Stimulated activated CD8-positive, alpha-beta memory T cell treated with anti-CD3 and anti-CD28 coated beads, Interleukin-12 subunit alpha, Interleukin-12 subunit beta, amount 100 ng/mL, for 24 hours (primary cell): ENCODE results near the gene RWDD1.

ENCODE experiments used
- DNase-seq: peaks from one replicate; pipeline ENCODE4 v3.0.0-alpha.2; 2020; ENCODE audit errors: extremely low read depth

Gene RWDD1

DNA sequence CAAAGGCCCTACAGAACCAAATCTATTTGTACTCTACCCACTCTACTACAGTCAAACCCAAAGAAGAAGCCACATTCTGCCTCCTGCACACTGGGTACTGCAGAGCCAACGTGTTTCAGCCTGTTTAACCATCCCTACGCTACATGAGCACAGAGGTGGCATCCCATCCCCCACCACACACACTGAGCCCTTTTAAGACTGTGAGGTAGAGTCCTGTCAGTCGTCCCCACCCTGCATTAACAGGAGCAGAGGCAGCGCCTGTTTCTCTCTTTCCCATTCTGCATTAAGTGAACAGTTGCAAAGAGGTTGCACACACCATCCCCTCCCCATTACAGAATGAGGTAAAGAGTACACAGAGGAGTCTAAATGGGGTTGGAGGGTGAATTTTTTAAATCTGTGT, 39.8 kb downstream of the RWDD1 start:
- no peak for DNase-seq

DNA sequence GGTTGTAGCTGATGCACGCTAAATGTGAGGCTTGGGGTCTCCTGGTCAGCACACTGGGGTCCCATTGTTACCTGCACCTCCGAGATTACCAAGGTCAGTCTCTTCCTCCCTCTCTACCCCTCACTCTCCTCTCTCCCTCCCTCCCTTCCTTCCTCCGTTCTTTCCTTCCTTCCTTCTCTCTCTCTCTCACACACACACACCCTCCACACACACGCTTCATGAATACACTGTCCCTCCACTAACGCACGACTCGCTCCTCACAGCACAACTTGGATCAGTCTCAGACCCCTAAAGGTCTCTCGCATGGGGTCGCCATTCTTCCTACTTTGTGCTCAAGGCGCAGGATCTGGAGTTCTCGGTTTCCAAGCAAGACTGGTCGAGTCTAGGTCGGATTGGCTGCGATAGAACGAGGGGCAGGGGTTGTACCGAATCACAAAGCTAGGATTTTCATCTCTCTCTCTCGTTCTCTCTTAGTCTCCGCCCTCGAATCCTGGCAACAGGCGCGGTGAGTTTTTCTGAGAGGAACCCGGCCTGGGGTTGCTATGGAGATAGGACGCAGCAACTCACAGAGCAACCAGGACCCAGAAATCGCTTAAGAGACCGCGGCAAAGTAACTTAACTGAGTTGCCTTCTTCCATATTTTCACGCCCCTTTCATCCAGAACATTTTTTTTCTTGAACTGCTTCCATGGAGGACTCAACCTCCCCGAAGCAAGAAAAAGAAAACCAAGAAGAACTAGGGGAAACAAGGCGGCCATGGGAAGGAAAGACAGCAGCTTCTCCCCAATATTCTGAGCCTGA, 44.8 kb downstream of the RWDD1 start, which contains the start of gene RSPH4A:
Gene RSPH4A, plus strand, starts transcription at position 543 of the 800 bp plus-strand sequence. Its CDS starts 145 bp downstream, at position 688.
- peak; percentile 21 for DNase-seq

DNA sequence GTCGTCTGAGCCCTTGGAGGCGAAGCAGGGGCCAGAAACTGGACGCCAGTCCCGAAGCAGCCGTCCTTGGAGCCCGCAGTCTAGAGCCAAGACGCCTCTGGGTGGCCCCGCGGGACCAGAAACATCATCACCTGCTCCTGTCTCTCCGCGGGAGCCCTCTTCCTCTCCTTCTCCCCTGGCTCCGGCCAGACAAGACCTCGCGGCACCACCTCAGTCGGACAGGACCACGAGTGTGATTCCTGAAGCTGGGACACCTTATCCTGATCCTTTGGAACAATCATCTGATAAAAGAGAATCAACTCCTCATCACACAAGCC, 45.4 kb downstream of the RWDD1 start:
- no peak for DNase-seq

DNA sequence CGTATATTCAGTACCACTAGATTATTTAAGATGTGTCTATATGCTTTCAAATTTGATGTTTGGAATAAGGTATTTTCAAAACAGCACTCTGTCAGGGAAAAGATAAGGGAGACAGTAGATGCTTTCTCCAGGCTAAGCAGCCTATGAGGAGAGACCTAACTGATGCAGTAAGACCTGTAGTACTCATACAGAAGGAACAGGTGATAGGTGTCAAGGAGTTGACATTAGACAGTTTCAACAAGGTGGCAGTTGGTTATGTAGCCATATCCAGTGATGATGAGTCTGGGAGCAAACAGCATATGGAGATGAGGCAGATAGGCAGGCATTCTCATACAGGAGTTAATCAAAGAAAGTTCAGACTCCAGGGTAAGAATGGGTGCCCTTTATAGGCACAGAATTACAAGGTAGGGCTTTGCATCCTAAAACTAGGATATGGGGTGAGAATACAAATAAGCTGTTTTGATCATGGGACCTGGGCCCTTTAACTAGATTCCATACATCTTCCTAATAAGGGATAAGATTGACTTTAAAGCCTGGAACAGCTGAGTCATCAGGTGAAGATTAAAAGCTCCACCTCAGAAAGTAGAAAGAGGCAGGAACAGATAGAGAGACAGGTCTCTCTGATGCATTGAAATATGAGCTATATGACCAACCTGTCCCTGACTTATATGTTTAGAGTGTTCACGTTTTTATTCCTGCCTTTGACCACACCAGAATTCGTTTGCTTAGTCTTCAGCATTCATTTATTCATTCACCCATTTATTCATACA, 52.9 kb downstream of the RWDD1 start:
- no peak for DNase-seq

DNA sequence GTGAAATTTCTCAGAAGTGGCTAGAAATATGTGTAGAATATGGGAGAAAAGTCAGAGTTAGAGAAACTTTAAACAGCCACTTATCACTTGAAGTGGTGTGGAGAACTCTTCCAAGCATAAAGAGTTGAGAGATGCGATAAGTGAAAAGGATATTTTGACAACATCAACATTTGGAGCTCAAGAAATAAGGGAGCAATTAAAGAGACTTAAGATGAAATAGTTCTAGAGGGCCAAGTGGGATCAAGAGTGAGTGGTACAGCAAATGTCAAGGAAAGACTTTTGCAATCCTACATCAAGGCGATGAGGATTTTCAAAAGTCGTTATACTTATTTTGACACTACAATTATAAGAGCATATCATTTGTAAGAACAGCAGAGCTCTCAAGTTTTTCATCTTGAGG, 54.6 kb downstream of the RWDD1 start:
- no peak for DNase-seq

DNA sequence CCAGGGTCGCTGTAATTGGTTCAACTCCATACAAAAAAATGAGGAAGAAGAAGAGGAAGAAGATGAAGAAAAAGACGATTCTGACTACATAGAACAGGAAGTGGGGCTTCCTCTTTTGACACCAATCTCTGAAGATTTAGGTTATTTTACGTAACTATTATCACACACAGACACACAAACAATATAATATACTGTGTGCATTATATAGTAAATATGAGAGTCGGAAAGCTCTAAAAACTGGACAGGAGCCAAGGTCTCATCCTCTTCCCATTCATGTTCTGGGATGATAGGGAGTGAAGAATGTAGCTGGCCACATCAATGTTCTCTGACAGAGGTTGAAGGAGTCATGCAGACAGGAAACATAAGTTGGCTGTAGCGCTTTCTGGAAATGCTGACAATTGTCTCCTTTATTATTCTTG, 58.3 kb downstream of the RWDD1 start:
- DNase-seq: no peak

DNA sequence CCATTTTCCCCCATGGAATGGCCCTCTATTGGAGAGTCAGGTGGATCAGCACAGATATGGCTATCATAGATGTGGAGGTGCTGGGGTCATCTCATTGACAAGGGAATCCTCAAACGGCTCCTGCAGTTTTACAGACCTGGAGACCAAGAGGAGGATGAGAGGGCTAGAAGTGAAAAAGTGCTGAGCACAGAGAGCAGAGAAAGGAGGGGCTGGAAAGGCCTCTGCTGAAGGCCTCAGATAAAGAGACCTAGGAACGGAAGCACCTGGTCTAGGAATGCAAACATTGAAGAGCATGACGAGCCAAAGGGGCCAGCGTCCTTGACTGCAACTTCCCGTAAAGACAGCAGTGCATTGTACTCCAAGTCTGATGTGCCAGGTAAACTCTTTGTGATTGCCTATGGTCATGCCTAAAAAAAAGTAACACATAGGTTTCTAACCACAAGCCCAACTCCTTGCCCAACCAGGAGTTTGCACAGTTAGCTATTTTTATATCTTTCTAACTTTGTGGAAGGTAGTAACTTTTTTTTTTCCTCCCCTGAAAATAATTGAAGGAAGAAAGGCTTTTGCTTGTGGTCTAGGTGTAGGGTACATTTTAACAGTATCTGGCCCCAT, 60.2 kb downstream of the RWDD1 start:
- DNase-seq: no peak

DNA sequence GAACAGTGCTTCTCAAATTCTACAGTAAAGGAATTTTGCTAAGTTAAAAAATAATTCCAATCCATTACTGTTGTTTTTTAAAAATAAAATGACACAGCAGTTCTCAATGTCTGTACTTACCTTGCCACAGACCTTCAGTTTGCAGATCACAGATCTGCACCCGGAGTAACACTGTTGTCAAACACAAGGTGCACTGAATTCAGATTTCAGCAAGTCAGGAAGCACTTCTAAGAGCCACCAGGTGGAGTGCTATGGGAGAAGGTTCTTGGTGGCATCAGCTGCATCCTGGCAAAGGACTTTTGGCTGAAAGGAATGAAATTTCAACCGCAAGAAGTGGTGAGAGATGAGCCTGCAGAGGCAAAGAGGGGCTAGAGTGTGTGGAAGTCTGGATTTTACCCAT, 62.4 kb downstream of the RWDD1 start:
- DNase-seq: no peak
